OCI-LY3 (cell line): ENCODE results near the gene SLC22A5.

Experiments used
- H2AFZ ChIP-seq: fragments of 200-600, 300-600 bp; shearing (Covaris generic); 2 replicates; pipeline ENCODE4 v1.6.0; 2014; ENCODE audit warnings: antibody characterized with exemption, low read depth, low read length
- H3K27ac ChIP-seq: fragments of 200-600, 300-600 bp; sonication (generic); 2 replicates; pipeline ENCODE4 v1.5.1; 2014; ENCODE audit warnings: mild to moderate bottlenecking, low read length, moderate library complexity, mixed read lengths
- H3K27me3 ChIP-seq: fragments of 200-600, 300-600 bp; sonication (generic); 2 replicates; pipeline ENCODE4 v1.6.1; 2014; ENCODE audit warnings: low read depth, low read length, mixed read lengths
- H3K36me3 ChIP-seq: fragments of 200-600, 300-600 bp; sonication (generic); replicated peaks from 2 replicates; pipeline ENCODE3; 2014; ENCODE audit warnings: low read depth, low read length, mixed read lengths
- H3K4me1 ChIP-seq: fragments of 300-600, 200-600 bp; sonication (generic); 2 replicates; pipeline ENCODE4 v1.6.1; 2014; ENCODE audit warnings: low read length, mixed read lengths
- H3K4me2 ChIP-seq: fragments of 200-600, 300-600 bp; sonication (generic); 2 replicates; pipeline ENCODE4 v1.6.1; 2014; ENCODE audit warnings: low read length, mixed read lengths
- H3K4me3 ChIP-seq: fragments of 300-600, 200-600 bp; sonication (generic); 2 replicates; pipeline ENCODE4 v1.5.1; 2014; ENCODE audit warnings: antibody characterized with exemption, mild to moderate bottlenecking, low read length, moderate library complexity
- H3K79me2 ChIP-seq: fragments of 300-600, 200-600 bp; shearing (Covaris generic); 2 replicates; pipeline ENCODE4 v1.6.1; 2014; ENCODE audit warnings: mild to moderate bottlenecking, low read length, mixed read lengths
- H3K9ac ChIP-seq: fragments of 300-600, 200-600 bp; shearing (Covaris generic); 2 replicates; pipeline ENCODE4 v1.6.0; 2014; ENCODE audit warnings: mild to moderate bottlenecking, low read length, moderate library complexity
- H3K9me3 ChIP-seq: fragments of 200-600, 300-600 bp; shearing (Covaris generic); 2 replicates; pipeline ENCODE4 v1.6.1; 2014; ENCODE audit warnings: low read length, mixed read lengths; ENCODE audit not compliant: insufficient read depth
- H4K20me1 ChIP-seq: fragments of 200-600, 300-600 bp; sonication (generic); 2 replicates; pipeline ENCODE4 v1.6.1; 2016; ENCODE audit warnings: low read length, mixed read lengths; ENCODE audit not compliant: insufficient read depth
- EZH2phosphoT487 ChIP-seq: fragments of 200-600 bp; shearing (Covaris generic); IDR thresholded peaks from 2 replicates; pipeline ENCODE4 v1.6.1; 2018; ENCODE audit warnings: antibody characterized with exemption, mixed run types, low read depth
- TF ChIP-seq, protein P1 (sequence below): fragments of 200-600, 300-600 bp; sonication (generic); IDR thresholded peaks from 2 replicates; pipeline ENCODE4 v1.5.1; 2014; ENCODE audit warnings: antibody characterized with exemption, low read length, low read depth

The SLC22A5 gene

DNA sequence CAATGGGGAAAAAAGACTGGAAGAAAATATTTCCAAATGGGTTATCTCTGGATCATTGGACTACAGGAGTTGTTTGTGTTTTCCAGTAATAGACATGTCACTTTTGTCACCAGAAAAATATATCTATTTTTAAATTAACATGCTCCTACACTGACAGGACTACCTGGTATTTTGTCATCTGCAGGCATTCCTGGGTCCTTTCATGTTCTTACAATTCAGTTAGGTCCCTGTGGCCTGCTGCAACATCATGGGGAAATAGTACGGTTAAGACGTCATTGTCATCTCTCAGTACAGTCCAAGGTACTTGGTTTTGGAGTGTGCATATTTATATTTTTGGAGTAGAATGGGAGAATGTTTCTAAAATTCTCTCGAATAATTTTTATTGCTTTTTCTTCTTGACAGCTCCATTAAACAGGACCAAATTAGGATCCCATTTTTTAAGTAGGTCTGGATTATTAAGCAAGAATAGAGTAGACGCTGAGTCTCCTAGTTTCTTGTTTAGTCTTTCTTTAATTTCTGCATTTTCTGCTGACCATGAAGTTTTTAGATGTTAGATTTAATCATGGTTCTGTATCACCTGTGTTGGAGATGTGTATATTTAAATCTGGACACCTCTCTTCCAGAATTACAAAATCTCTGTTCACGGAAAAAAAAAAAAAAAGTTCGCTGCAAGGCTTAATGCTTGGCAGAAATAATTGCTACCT is 46.9 kb downstream of the SLC22A5 start:
- TF ChIP-seq, protein P1, sequence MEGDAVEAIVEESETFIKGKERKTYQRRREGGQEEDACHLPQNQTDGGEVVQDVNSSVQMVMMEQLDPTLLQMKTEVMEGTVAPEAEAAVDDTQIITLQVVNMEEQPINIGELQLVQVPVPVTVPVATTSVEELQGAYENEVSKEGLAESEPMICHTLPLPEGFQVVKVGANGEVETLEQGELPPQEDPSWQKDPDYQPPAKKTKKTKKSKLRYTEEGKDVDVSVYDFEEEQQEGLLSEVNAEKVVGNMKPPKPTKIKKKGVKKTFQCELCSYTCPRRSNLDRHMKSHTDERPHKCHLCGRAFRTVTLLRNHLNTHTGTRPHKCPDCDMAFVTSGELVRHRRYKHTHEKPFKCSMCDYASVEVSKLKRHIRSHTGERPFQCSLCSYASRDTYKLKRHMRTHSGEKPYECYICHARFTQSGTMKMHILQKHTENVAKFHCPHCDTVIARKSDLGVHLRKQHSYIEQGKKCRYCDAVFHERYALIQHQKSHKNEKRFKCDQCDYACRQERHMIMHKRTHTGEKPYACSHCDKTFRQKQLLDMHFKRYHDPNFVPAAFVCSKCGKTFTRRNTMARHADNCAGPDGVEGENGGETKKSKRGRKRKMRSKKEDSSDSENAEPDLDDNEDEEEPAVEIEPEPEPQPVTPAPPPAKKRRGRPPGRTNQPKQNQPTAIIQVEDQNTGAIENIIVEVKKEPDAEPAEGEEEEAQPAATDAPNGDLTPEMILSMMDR, result no peak
- no peak for TF ChIP-seq EZH2phosphoT487
- Histone ChIP-seq H3K27ac (no peak overlapping the region), H3K4me2 (no peak overlapping the region), H4K20me1 (no peaks in the 10 kb centered on the region), H3K9ac (no peak overlapping the region), H3K79me2 (no peaks in the 10 kb centered on the region; the same call in 1 of the 2 replicates), H3K4me3 (no peak overlapping the region), H3K4me1 (peaks cover 46% of the 10 kb centered on the region), H3K9me3 (no peaks in the 10 kb centered on the region), H3K36me3 (no peaks in the 10 kb centered on the region), H2AFZ (no peak overlapping the region), H3K27me3 (no peaks in the 10 kb centered on the region)

DNA sequence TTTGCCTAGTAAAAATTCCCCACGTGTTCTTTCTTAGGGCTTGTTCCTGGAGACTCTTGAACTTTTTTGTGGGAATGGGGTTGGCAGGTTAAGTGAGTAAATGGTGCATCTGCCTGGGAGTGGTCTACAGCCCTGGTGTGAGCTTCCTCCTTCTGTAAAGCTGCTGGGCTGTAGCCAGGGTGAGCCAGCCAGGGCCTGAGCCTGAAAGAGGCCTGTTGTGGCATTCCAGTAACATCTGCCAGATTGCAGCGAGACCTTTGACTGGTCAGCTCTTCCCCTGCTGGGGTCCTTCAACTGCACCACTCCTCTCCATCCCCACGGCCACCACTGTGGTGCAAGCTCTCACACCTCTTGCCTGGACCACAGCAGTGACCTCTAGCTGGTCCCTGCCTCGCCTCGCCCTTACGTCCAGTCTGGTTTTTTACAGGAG is 47.5 kb downstream of the SLC22A5 start:
- peaks cover 44% of the 10 kb centered on the region for H3K4me1 ChIP-seq
- no peak overlapping the region for H3K9ac ChIP-seq

DNA sequence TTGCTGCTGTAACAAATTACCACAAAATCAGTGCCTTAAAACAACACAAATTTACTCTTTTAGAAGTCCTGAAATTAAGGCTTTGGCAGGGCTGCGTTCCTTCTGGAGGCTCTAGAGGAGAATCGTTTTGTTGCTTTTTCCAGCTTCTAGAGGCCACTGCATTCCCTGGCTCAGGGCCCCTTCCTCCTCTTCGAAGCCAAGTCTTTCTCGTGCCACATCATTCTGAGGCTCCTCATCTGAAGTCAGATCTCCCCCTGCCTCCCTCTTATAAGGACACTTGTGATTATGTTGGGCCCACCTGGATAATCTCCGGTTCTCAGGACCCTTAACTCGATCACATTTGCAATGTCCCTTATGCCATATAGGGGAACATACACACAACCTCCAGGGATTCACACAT is 48.0 kb downstream of the SLC22A5 start:
- TF ChIP-seq EZH2phosphoT487, result no peak
- TF ChIP-seq, protein P1, result no peak
- H2AFZ ChIP-seq, result no peak overlapping the region
- peaks cover 48% of the 10 kb centered on the region for H3K4me1 ChIP-seq

More for the DNA sequence above, 47.5 kb downstream of the SLC22A5 start:
- Histone ChIP-seq H3K27me3 (no peaks in the 10 kb centered on the region), H3K4me3 (no peak overlapping the region), H3K36me3 (no peaks in the 10 kb centered on the region), H3K4me2 (no peak overlapping the region), H2AFZ (no peak overlapping the region), H3K9me3 (no peaks in the 10 kb centered on the region), H4K20me1 (no peaks in the 10 kb centered on the region), H3K79me2 (no peaks in the 10 kb centered on the region), H3K27ac (no peak overlapping the region)
- TF ChIP-seq, protein P1, result no peak
- no peak for TF ChIP-seq EZH2phosphoT487

DNA sequence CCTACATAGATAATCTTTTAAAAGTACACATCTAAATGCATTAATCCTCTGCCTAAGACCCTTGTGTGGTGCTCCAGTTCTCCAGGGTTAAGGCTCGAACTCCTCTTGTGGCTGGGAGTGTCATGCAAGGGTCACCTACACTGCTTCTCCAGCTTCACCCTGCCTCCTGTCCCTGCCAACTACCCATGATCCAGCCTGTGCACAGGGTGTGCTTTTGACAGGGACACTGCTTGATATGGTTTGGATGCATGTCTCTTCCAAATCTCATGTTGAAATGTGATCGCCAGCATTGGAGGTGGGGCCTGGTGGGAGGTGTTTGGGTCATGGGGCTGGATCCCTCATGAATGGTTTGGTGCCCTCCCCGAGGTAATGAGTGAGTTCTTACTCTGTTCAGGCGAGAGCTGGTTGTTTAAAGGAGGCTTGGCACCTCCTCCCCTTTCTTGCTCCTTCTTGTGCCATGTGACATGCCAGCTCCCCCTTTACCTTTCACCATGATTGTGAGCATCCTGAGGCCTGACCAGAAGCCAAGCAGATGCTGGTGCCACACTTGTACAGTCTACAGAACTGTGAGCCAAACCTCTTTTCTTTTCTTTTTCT is 48.5 kb downstream of the SLC22A5 start:
- TF ChIP-seq, protein P1, result no peak
- no peak for TF ChIP-seq EZH2phosphoT487
- H3K27ac ChIP-seq, result no peak overlapping the region
- H3K27me3 ChIP-seq, result no peaks in the 10 kb centered on the region
- no peak overlapping the region for H3K4me2 ChIP-seq
- no peaks in the 10 kb centered on the region for H4K20me1 ChIP-seq
- no peak overlapping the region for H3K4me3 ChIP-seq
- no peaks in the 10 kb centered on the region for H3K36me3 ChIP-seq
- H3K79me2 ChIP-seq, result no peaks in the 10 kb centered on the region
- H3K9ac ChIP-seq, result no peak overlapping the region
- no peak overlapping the region for H2AFZ ChIP-seq
- H3K4me1 ChIP-seq, result peaks cover 53% of the 10 kb centered on the region
- no peaks in the 10 kb centered on the region for H3K9me3 ChIP-seq

More for the DNA sequence above, 48.0 kb downstream of the SLC22A5 start:
- Histone ChIP-seq H3K79me2 (no peaks in the 10 kb centered on the region), H3K27me3 (no peaks in the 10 kb centered on the region), H3K36me3 (no peaks in the 10 kb centered on the region), H4K20me1 (no peaks in the 10 kb centered on the region), H3K9me3 (no peaks in the 10 kb centered on the region), H3K4me2 (no peak overlapping the region), H3K9ac (no peak overlapping the region), H3K4me3 (no peak overlapping the region), H3K27ac (no peak overlapping the region)
